Activated naive CD4-positive, alpha-beta T cell treated with anti-CD3 and anti-CD28 coated beads, Interleukin-2, amount 50 U/mL, for 72 hours (primary cell): ENCODE measurements around the gene STEAP1B. TPM values are rescaled to one million over a fixed set of nuclear protein-coding genes. Genes with fewer than 3 reads are reported as not detected.

ENCODE experiments used
- ATAC-seq, 2 donors: fragments of 150-1000 bp; cut with Tn5 transposase; 2 replicates each; pipeline ENCODE4 v1.10.0; 2021; ENCODE audit warnings: mild to moderate bottlenecking in 2 of 2, moderate library complexity in 2 of 2
- DNase-seq, 2 donors: peaks; one replicate each; pipeline ENCODE4 v3.0.0; 2021 to 2022; ENCODE audit warnings: low spot score in 2 of 2
- H3K27ac Mint-ChIP-seq, 2 donors: one replicate each; pipeline ENCODE4 v1.8.0; 2022; ENCODE audit warnings: mild to moderate bottlenecking in 2 of 2, mixed read lengths in 2 of 2
- H3K36me3 Mint-ChIP-seq, 2 donors: one replicate each; pipeline ENCODE4 v1.8.0; 2022; ENCODE audit warnings: mixed read lengths in 2 of 2
- H3K9me3 Mint-ChIP-seq, 2 donors: one replicate each; pipeline ENCODE4 v1.8.0; 2022; ENCODE audit warnings: mixed read lengths in 2 of 2
- total RNA-seq, 2 donors: library from RNA; stranded (reverse); gene quantifications; one replicate each; pipeline ENCODE4 v1.2.3, GENCODE V29; 2022

Gene STEAP1B
- total RNA-seq, 2 donors from 2014 or later, result not detected

DNA sequence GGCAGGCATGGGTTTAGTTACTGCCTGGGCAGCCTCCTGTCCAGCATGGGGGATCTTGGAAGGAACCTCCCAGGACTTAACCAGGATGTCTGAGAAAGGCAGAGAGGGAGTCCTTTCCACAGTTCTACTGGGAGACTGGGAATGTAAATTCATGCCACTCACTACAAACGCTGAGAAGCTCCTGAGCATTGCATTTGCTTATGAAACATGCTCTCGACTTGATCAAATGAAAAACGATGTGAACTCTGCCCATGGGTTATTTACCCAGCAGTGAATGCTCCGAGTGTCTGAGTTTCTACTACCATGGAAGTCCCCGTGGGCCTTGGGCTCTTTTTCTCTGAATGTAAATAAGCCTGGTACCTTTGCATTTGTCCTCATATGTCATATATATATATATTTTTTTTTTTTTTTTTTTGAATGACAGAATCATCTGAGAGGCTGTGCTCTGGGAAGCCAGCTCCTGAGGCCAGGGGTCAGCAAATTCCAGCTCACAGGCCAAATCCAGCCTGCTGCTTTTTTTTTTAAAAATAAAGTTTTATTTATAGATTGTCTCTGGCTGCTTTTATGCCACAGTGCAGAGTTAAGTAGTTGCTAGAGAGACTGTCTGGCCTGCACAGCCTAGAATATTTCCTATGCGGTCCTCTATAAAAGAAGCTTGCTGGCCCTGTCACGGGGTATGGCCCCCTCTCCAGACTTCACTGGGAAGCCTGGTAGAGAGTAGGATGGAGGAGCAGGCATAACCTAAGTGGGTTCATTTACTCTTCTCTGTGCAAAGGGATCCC is 121.6 kb downstream of the STEAP1B start:
- DNase-seq (no peak), ATAC-seq (no peak)
- Mint-ChIP-seq H3K27ac (no peak overlapping the region), H3K9me3 (no peaks in the 10 kb centered on the region), H3K36me3 (no peaks in the 10 kb centered on the region)

DNA sequence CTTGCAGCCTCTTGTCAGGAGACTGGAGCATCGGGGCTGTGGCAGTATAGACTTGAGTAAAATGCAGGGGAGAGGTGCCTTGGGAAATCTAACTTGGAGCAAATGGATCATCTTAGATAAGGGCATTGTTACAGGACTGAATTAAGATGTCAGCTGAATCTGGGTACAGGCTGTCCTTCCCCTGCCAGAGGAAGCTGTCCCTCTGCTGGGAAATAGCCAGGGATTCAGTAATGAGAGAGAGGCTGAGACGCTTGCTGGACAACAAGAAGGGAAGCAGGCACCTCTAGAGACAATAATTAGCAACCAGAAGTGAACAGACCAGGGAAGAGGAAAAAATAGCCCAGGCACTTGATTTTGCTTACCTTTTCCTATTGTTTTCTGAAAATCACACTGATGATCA is 122.3 kb downstream of the STEAP1B start:
- no peaks in the 10 kb centered on the region for H3K9me3 Mint-ChIP-seq
- H3K36me3 Mint-ChIP-seq, result no peaks in the 10 kb centered on the region
- no peak for ATAC-seq
- DNase-seq, result no peak
- H3K27ac Mint-ChIP-seq, result no peak overlapping the region

DNA sequence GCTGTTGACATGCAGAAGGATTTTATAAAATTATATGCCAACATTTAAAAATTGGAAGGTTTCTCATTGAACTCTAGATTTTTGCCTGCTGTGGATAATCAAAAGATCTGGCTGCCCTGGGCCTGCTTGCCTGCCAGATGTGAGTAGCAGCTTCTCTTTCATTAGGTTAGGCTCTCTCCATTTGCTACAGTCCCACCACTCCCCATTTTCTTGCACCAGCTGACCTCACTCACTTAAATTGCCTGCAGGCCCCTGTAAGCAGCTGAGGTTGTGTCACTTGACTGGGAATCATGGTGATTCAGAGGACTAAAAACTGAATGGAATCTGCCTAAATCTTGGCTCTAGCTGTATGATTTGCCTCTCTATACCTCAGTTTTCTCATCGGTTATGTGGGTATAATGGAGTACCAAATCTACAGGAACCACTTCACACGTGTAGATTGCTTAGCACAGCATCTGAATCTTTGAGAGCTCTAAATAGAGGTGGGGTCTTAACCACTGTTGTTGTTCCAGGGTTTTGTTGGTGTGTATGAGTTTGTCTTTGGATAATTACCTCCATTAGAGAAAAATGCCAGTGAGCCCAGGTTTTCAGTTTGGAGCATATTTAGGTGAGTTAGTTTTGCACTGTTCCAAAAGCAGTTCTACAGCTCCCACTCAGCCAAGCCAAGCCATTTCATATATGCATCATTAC is 124.5 kb downstream of the STEAP1B start:
- Mint-ChIP-seq H3K27ac (no peak overlapping the region), H3K36me3 (no peaks in the 10 kb centered on the region), H3K9me3 (no peaks in the 10 kb centered on the region)
- ATAC-seq, result no peak
- no peak for DNase-seq

DNA sequence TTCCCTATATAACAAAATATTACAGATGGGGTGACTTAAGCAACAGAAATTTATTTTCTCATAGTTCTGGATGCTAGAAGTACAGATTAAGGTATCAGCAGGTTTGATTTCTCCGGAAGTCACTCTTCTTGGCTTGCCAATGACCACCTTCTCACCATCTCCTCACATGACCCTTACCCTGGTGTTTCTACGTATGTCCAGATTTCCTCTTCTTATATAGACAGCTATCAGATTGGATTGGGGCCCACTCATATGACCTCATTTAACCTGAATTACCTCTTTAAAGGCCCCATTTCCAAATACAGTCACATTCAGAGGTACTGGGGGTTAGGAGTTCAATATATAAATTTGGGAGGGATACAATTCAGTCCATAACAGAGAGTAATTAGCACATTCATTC is 126.1 kb downstream of the STEAP1B start:
- no peak for ATAC-seq
- no peak for DNase-seq
- Mint-ChIP-seq H3K27ac (no peak overlapping the region), H3K36me3 (no peaks in the 10 kb centered on the region), H3K9me3 (no peaks in the 10 kb centered on the region)

DNA sequence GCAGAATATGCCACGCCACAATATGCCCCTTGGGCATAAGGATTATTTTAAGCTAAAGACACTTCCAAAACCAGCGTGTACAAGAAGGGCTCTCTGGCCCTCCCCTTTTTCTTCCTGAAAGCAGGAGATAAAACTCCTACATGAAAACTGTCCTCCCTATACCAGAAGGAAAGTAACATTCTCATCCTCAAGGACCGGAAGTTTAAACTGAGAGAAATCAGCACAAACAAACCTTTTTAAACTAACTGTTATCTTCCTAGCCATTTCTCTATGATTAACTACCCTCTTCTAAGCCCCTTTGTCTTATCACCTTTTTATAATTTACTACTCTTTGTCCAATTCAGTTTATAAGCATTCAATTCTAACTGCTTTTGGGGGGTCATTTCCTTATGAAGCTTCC is 126.6 kb downstream of the STEAP1B start:
- Mint-ChIP-seq H3K27ac (no peak overlapping the region), H3K36me3 (no peaks in the 10 kb centered on the region), H3K9me3 (no peaks in the 10 kb centered on the region)
- DNase-seq, result no peak
- ATAC-seq, result no peak

DNA sequence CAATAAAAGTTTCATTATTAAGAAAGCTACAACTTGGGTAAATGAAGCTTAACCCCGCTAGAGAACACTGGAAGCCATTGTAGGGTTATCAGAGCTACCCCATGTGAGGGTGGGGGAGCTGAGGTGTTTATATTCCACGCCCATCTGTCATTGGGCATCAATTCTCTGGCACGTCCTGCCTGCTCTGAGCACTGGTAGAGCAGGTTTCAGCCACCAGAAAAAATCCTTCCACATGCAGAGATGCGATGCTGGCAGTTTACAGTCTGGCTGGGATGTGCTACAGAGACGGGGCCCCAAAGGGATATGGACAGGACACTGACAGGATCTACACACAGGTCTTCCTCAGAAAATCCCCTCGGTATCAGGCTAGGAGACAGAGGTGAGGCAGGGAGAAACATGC is 127.1 kb downstream of the STEAP1B start:
- DNase-seq, result no peak
- ATAC-seq, result no peak
- Mint-ChIP-seq H3K36me3 (no peaks in the 10 kb centered on the region), H3K9me3 (no peaks in the 10 kb centered on the region), H3K27ac (no peak overlapping the region)

DNA sequence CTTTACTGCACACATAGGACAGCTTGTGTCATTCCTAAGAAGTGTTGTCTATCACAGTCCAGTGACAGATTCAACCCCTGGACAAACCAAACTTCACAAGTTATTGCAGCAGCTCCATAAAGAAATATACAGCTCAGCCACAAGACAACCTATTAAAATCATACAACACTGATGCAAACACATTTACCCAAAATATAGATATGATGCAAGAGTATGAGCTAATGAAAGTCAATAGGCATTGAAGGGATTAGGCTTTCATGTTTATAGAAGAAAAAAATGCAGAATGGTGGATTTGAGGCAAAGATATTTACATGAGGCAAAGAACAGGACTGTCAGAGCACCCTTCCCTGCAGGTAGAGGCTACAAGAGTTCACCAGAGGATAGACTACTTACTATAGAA is 128.1 kb downstream of the STEAP1B start:
- H3K36me3 Mint-ChIP-seq, result no peaks in the 10 kb centered on the region
- DNase-seq, result no peak
- no peak for ATAC-seq

More for the DNA sequence above, 128.1 kb downstream of the STEAP1B start:
- Mint-ChIP-seq H3K9me3 (no peaks in the 10 kb centered on the region), H3K27ac (no peak overlapping the region)

Other genes with a start within 250 kb of the STEAP1B start
- gene RAPGEF5, start 143.0 kb downstream of the STEAP1B start, total RNA-seq, result under 1 TPM; 0.23 to 0.53 TPM
- not detected for gene IL6, start 227.0 kb upstream of the STEAP1B start, total RNA-seq